ENCODE measurements around the gene CLCNKB.
"Not testable (repeated sequence)": the region's sequence is repeated elsewhere in the genome, so short reads cannot be mapped to it uniquely, and the experiment has no call there.

The CLCNKB gene

DNA sequence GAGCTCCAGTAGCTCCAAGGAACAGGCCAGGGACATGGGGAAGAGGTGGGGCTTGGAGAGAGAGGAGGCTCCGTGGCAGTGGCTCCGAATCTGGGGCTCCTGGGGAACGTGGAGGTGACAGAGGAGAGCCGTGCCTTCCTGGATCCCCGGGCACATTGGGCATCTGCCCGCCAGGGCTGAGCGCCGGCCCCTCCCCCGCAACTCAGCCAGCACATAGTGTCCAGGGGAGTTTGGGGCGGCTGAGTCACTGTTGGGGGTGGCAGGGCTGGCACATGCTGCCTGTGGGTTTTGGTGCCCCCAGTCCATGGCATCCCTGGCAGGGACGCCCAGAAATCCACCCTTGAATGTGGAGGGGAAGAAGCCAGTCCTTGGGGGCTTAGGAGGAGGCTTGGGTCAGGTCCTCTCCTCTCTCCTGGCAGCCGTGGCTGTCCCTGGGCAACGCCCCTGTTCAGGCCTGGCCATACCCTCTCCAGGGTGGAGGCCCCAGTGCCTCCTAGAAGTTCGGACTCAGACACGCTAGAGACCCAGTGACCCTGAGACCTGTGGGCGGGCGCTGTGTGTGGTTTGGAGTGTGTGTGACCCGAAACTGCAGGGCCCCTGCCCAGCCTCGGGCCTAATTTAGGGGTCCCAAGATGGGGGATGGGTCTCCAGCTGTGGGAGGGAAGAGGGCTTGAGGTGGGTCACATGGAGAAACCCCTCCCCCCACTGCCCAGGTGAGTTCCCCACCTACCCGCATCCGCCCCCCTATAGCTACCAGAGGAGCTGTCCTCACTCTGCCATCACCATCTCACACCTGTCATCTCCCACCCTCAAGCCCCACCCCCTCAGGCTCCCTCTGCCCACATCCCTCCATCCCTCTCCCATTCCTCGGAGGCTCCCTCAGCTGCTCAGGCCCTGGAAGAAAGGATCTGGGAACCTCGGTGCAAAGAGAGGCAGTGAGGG, 27.4 kb upstream of the CLCNKB start:
- DNase-seq = no peak

DNA sequence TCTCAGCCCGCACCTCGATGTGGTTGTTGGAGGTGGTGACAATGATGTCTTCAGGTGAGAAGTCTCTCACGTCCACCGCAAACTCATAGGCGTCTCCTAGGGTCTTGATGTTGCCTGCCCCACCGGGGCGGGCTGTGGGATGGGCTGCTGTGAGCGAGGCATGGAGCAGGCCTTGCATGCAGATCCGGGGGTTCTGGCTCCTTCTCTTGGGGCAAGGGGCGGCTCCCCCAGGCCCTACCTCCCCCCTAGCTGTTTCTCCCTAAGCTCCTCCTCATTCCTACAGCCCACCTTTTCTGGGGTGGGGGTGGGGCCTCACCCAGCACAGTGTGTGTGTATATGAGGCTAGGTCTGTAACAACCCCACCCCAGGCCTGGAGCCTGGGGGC, 26.5 kb upstream of the CLCNKB start:
- DNase-seq = no peak

DNA sequence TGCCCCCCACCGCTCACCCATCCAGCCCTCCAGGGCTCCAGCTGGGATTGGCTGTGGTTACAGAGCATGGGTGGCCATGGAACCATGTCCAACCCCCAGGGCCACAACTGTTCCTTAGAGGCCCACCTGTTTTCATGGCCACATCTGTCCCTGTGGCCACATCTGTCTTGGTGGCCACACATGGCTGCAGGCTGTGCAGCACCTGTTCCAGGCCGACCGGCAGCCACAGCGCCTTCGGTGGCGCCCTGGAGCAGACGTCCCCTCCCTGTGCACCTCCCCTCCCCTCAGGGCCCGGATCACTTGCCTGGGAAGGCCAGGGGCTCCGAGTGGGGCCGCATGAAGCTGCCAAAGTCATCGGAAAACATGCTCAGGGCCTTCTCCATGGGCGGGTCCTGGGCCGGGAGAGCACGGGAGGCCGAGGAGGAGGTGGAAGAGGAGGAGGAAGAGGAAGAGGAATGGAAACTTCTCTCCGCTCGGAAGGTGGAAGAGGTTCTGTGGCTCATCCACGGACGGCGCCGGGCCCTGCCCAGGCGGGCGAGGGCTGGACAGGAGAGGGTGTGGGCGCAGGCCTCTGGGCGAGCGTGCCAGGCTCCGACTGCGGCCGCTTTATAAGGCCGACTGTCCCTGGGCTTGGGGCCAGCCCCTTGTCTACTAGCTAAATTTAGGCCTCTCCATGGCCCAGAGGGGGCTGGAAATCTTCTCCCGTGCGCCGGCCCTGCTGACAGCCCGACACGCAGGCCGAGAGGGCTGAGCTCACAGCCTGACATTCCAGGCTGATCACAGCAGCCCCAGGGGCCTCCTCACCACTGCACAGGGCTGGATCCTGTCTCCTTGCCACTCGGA, 25.9 kb upstream of the CLCNKB start, which contains the start of gene HSPB7:
Gene HSPB7 (minus strand): TSS at position 583 of the 843 bp plus-strand sequence. CDS start 80 bp downstream, at position 503.
- DNase-seq = no peak

DNA sequence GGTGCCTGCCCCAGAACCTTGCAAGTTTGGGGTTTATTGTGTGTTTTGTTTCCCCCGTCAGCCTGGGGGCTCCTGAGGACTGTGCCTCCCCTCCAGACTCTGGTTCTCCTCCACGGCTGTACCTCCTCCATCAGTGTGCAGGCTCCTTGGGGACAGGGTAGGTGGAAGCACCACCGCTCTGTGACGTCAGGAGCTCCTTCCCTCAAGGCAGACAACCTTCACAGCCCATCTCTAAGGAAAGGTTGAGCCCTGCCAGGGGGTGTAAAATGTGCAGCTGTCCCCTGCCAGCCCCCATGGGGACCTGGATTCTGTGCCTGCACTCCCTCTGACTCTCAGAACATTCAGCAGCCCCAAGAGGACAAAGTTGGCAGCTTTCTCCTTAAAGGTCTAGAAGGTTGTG, 25.3 kb upstream of the CLCNKB start:
- no peak for DNase-seq

DNA sequence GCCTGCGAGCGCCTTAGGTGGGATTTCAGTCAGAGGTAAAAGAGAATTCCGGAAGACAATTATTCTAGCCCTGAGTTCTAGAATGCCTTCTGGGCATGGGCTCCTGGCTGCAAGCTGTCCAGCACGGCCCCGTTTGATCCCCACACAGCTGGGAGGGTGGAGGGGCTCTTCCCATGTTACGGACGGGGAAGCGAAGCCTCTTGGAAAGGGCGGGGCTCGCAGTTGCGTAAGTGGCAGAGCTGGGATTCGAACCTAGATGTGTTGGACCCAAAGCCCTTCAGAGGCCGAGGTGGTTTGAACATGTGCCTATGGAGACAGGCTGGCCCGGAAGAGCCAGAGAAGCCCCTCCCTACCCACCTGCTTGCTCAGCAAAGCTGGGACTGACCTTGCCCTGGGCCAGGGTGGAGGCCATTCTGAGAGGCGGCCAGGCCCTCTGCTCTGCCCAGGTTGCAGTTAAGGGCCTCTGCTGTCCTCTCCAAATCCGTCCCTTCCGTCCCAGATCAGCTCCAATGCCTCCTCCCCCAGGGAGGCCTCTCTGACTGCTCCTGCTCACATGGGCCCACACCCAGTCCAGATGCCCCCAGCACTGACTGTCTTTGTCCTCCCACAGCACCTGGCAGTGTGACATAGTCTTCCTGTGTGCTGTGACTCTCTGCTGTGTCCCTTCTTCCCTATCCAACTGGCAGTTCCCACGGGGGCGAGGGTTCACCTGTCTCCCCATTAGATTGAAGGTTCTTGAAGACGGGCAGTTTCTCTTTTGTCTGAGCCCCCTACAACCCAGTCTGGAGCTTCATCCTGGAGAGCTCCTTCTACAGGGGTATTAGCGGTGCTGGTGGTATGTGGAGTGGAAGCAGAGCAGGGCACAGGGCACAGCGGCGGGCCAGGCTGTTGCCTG, 24.6 kb upstream of the CLCNKB start:
- no peak for DNase-seq

DNA sequence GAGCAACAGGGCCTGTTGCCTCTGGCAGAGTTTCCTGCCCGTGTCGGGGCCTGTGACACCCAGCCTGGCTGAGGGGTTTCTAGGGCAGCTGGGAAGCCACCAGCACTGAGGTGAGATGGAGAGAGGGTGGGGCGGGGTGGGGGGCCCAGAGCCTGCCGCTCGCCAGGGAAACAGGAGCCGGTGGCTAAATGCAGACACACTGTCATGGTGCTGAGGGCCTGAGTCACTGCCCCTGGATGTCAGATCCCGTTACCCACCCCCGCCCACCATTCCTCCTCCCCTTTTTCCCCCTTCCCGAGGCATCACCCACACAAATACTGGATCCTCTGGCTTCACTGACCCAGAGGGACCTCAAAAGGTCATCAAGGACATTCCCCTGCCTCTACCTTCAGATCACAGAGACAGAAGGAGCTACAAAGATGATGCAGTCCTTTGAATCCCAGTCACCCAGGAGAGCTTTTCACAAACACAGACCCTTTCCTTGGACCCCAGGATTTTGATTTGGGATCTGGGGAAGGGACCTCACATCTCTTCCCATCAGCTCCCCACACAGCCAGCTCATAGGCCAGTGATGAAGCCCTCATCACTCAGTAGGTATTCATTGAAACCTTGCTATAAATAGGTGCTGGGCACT, 23.8 kb upstream of the CLCNKB start:
- DNase-seq = no peak

DNA sequence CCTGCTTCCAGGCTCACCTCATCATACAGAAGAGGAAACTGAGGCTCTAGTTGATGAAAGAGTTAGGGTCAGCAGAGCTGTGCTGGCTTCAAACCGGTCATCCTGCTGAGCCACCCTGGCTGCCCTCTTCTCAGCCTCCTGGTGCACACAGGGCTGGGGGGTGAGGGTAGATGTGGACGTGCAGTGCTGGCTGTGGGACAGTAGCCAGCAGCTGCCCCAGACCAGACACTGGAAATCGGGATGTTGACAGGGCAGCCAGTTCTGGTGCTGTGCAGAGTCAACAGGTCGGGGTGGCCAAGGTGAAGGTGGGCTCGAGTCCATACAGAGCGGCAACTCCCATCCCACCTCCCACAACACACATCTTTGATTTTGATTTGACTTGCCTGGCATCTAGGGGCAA, 23.3 kb upstream of the CLCNKB start:
- no peak for DNase-seq

DNA sequence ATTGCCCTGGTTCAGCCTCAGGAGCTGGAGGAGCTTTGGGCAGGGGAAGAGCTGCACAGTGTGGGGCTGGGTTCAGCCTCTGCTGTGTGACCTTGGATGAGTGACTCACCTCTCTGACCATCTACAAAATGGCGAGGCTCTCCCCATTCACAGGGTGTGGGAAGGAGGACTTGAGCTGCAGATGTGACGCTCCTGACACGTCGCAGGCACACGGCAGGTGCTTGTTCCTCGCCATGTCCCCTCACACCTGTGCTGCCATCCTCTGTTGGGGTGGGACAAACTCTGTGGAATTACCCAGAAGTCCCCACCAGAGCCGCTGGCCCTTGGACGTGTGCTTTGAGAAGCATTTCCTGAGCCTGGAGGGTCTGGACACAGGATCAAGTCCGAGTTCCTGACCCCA, 22.7 kb upstream of the CLCNKB start:
- not testable (repeated sequence) for DNase-seq

DNA sequence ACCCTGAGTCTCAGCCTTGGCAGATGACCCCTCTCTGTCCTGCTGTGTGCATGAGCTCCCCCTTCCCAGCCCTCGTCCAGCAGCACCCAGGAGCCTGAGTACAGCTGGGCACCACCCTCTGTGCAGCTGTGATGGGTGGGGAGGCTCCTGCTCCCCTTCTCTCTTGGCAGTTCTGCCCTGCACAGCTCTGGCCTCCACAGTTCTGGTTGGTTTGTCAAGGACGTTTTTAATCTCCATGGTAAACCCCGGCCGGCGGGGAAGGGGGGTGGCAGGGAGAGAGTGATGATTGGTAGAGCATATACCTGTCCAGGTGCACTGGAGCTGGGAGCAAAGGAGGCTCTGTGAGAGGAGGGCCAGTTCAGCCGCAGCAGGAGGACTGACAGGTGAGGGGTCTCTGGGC, 21.9 kb upstream of the CLCNKB start, which contains the start of gene CLCNKA:
Gene CLCNKA (plus strand): TSS at position 356 of the 400 bp plus-strand sequence. CDS start 584 bp downstream, outside the sequence.
- DNase-seq = no peak

DNA sequence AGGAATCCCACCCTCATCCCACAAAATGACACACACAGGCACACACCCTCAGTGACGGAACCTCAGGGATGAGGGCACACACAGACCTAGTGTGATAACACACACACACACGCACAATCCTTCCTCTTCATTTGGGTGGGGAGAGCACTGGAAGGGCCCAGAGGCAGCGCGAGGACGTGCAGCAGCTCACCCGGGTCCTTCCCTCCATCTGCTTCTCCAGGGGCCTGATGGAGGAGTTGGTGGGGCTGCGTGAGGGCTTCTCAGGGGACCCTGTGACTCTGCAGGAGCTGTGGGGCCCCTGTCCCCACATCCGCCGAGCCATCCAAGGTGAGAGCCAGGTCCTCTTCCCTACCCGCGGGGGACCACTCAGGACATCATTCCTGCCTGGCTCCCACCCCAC, 21.2 kb upstream of the CLCNKB start:
- no peak for DNase-seq

DNA sequence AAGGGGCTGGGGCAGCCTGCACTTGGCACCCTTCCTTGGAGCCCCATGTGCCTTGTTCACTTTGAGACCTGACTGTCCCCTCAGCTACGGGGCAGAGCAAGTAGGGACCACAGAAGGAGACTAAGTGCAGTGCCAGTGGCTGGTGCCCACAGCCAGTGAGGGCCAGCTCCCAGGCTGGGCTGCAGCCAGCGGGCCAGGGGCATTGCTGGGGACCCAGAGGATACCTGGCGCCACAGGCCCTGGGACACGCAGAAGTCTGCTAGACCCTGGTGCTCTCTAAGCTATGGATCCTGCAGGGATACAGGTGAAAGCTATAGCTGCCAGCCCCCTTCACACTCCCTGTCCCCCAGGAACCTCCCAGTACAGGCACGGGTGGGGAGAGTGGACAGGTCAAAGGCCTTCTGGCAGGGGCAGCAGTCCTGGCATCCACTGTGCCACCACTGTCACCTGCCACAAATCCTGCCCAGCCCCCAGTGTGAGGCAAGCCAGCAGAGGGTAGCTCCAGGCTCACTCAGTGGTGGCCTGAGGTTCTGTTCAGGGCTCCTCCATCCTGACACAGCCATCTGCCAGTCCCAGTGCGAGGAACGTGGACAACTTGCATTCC, 20.4 kb upstream of the CLCNKB start:
- no peak for DNase-seq

DNA sequence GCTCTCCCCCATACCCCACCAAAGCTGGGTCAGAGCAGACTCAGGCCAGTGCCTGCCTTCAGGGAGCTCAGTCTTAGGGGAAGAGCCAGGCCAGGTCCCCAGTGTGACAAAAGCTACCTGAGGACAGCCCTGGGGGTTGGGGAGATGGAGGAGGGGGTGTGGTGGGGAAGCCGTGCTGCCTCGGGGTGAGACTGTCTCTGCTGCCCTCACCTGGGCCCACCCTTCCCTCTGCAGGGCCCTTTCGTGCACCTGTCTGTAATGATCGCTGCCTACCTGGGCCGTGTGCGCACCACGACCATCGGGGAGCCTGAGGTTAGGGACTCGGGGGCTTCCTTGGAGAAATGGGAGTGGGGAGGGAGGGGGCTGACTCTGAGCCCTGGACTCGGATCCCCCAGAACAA, 17.3 kb upstream of the CLCNKB start:
- not testable (repeated sequence) for DNase-seq

DNA sequence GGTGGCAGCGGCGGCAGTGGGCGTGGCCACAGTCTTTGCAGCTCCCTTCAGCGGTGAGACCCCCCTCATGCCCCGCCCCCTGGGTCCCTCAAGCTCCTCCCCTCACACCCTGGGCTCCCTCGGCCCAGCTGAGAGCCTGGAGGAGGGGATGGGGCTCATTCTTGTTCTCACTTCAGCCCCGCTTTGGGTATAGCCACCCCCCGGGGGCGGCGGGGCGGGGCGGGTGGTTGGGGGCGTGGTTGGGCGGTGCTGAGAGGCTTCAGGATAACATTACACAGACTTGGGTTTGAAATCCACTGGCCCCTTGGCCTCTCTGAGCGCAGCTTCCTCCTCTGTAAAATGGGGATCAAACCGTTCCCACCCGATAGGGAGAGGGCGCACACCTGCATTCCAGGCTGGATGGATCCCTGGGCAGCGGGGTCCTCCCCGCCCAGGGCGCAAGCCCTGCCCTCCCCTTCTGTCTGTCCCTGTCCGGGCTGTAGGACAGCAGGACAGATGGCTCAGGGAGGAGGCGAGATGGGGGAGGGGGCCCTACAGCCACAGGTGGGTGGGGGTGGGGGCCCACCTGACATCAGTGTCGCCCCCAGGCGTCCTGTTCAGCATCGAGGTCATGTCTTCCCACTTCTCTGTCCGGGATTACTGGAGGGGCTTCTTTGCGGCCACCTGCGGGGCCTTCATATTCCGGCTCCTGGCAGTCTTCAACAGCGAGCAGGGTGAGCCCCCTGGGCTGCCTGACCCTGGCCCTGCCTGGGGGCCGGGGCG, 16.7 kb upstream of the CLCNKB start:
- DNase-seq = no peak

DNA sequence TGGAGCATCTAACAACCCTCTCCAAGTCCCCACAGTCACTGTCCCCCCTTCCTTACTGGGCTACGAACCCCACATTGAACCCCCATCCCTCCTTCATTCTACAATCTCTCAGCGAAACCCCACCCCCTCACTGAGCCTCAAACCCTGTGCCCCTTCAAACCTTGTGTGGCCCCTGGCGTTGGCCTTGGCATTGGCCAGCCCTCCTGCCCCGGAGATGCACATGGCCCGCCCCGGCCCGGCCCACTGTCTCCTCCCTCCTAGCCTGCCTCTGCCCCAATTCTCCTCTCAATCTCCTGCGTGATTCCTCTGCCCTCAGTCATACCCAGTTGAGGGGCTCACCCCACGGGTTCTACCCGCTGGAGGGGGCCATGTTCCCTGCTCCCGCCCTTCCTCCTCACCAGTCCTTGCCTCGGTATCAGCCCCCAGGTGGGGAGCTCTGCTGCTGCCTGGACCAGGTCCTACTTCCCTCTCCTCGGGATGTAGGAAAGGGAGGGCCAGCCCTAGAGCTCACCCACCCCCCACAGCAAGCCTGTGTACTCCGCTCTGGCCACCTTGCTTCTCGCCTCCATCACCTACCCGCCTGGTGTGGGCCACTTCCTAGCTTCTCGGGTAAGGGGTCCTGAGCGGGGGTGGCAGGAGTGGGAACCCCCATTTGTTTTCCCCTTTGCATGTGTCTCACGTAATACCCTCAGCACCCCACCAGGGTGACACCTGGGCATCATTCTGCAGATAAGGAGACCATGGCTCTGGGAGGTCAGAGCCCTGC, 15.2 kb upstream of the CLCNKB start:
- DNase-seq = no peak

DNA sequence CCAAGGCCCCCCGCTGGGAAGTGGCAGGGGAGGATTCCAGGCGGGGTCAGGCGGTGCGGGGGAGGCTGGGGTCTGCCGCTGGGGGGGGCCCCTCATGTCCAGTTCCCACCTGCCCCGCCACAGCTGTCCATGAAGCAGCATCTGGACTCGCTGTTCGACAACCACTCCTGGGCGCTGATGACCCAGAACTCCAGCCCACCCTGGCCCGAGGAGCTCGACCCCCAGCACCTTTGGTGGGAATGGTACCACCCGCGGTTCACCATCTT, 14.6 kb upstream of the CLCNKB start:
- DNase-seq = not testable (repeated sequence)

DNA sequence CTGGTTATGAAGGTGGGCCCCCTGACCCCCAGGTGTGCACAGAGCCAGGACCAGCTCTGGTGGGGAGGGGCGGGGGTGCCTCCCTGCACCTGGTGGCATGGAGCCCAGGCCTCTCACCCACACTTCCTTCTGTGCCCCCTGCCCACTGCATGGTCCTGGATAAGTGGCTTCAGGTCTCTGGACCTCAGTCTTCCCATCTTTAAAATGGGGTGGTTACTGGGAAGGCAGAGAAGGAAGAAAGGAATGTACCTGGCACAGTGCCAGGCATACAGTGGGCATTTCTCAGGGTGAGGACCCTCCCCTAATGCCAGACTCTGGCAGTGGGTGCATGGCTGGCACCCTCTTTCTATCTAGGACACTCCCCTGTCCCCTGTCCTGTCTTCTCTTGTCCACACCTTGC, 14.3 kb upstream of the CLCNKB start:
- DNase-seq = no peak

DNA sequence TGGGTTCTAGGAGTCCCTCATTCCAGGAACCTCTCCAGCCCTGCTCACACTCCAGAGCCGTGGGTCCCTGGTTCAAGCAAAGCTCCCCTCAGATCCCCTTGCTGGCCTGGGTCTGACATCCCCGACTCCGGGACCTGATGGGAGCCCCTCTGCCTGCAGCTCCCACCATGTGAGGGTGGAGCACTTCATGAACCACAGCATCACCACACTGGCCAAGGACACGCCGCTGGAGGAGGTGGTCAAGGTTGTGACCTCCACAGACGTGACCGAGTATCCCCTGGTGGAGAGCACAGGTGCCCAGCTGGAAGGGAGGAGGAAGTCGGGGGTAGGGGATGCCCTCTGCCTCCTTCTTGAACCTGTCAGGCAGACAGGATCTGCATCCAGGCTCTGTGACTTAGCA, 12.0 kb upstream of the CLCNKB start:
- DNase-seq = no peak

DNA sequence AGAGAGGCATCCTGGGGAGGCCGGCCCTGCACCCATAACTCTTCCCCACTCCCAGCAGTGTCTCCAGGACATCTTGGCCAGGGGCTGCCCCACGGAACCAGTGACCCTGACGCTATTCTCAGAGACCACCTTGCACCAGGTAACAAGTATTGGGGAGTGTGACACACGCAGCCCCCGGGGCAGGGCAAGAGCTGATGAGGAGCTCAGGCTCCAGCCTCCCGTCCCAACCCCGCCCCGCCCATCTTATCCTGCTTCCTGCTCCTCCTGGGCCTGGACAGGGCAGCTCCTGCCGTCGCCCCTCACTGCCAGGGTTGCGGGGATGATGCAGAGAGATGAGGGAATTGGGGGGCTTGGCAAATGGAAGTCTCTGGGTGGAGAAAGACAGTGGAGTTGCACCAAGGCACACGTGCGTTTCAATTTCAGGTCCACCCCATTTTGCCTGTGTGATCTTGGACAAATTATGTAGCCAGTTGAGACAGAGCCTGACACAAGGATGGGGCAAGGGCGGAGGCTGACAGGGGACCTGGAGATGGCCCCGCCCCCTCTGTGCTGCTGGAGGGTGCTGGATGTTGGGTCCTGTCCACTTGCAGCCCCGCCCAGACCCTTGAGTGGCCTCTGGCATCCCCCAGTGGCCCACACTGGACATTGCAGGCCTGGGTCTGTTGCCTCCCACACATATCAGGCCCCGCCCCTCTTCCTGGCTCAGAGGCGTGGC, 11.0 kb upstream of the CLCNKB start:
- DNase-seq = peak; percentile 2

DNA sequence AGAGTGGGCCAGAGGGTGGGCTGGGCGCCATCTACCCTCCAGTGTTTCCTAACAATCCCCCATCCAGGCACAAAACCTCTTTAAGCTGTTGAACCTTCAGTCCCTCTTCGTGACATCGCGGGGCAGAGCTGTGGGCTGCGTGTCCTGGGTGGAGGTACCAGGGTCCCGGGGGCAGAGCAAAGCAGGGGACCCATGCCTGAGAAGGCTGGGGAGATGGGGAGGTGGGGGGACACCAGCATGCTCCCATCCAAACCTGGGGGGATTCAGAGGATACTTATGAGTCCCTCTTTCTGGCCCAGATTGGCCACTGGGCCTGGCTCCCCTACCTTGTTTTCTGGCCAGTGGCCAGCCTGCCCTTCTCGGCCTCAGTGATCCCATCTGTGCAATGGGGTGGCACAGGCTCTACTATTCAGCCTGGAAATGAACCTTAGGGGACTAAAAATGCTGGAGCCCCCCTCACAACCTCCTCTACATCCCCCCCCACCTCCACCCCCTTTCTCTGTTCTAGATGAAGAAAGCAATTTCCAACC, 10.4 kb upstream of the CLCNKB start:
- not testable (repeated sequence) for DNase-seq
